HepG2 (cell line): Measurements from ENCODE around the gene DUSP21.

Source experiments
- HCFC1 ChIP-seq: fragments of 150-350 bp; IDR thresholded peaks from 2 replicates; pipeline ENCODE4 v1.6.1; 2014; ENCODE audit warnings: low read depth, low read length
- KLF11 ChIP-seq: IDR thresholded peaks from 2 replicates; pipeline ENCODE4 v1.6.1; 2016; ENCODE audit warnings: missing compliant biosample characterization
- ZNF34 ChIP-seq: sonication (generic); formaldehyde crosslinking; IDR thresholded peaks from 2 replicates; pipeline ENCODE4 v1.4.0; 2020; ENCODE audit warnings: mild to moderate bottlenecking, missing genetic modification reagents, borderline replicate concordance
- ZNF350 ChIP-seq: sonication (generic); formaldehyde crosslinking; IDR thresholded peaks from 2 replicates; pipeline ENCODE4 v1.4.0; 2020; ENCODE audit warnings: mild to moderate bottlenecking, low read depth, missing genetic modification reagents, borderline replicate concordance
- ZNF644 ChIP-seq: IDR thresholded peaks from 2 replicates; pipeline ENCODE4 v1.6.1; 2016; ENCODE audit warnings: low read depth
- ZNF672 ChIP-seq: sonication (generic); formaldehyde crosslinking; IDR thresholded peaks from 2 replicates; pipeline ENCODE4 v1.8.1; 2022; ENCODE audit warnings: missing genetic modification reagents
- ZNF891 ChIP-seq: sonication (generic); formaldehyde crosslinking; IDR thresholded peaks from 2 replicates; pipeline ENCODE4 v1.5.0; 2020; ENCODE audit warnings: mild to moderate bottlenecking, missing genetic modification reagents
- TF ChIP-seq, protein P1 (sequence below): IDR thresholded peaks from 2 replicates; pipeline ENCODE4 v1.6.1; 2016; ENCODE audit warnings: missing biosample characterization, missing genetic modification reagents, low read depth

DNA sequence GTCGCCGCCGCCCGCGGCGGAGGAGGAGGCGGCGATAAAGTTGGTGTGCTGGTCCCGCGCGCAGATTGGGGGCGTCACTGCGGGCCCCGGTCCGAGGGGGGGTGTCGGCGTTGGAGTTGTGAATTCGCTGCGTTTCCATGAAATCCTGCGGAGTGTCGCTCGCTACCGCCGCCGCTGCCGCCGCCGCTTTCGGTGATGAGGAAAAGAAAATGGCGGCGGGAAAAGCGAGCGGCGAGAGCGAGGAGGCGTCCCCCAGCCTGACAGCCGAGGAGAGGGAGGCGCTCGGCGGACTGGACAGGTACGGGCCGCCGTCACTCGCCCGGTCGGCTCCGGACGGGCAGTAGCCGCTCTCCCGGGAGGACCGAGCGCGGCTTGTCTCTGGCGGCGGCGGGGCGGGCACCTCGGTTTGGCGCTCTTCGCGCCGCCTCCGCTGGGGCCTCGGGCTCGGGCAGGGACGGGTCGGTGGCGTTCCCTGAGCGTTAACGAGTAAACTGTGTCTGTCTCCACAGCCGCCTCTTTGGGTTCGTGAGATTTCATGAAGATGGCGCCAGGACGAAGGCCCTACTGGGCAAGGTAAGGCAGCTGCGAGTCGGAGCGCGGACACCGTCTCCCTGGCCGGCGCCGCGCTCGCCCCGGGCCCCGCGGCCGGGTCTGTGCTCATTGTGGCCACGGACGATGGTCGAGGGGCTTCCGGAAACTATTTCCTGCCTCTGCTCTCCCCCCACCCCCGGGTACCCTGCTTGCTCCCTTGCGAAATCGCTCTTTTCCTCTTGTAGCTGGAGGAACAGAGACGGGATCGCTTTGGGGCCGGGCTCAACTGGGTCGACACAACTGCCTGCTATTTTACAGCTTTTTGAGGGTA is 29.8 kb downstream of the DUSP21 start:
- TF ChIP-seq ZNF644: no peak
- TF ChIP-seq KLF11 (CRISPR knock-in tag): no peak
- TF ChIP-seq, protein P1, sequence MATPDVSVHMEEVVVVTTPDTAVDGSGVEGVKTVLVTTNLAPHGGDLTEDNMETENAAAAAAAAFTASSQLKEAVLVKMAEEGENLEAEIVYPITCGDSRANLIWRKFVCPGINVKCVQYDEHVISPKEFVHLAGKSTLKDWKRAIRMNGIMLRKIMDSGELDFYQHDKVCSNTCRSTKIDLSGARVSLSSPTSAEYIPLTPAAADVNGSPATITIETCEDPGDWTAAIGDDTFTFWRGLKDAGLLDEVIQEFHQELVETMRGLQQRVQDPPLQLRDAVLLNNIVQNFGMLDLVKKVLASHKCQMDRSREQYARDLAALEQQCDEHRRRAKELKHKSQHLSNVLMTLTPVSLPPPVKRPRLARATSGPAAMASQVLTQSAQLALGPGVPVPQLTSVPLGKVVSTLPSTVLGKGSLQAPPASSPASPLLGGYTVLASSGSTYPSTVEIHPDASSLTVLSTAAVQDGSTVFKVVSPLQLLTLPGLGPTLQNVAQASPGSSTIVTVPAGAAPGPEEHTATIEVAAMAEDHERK (CRISPR knock-in tag): no peak
- no peak for TF ChIP-seq ZNF350 (CRISPR knock-in tag)
- TF ChIP-seq ZNF672 (CRISPR knock-in tag): no peak
- no peak for TF ChIP-seq HCFC1
- TF ChIP-seq ZNF34 (CRISPR knock-in tag): no peak
- TF ChIP-seq ZNF891 (CRISPR knock-in tag): no peak
